Stimulated activated naive B cell treated with anti-CD40 and anti-IgM and Interleukin-4, amounts not matched to agents 10 μg/mL and 1 μg/mL and 100 μg/mL, for 72 hours (primary cell): Measurements from ENCODE around the gene NEMP1.
"Not testable (repeated sequence)": the region's sequence is repeated elsewhere in the genome, so short reads cannot be mapped to it uniquely, and the experiment has no call there.

Experiments
- ATAC-seq, 2 donors: fragments of 150-1000 bp; cut with Tn5 transposase; replicated peaks; 2 replicates each; pipeline ENCODE4 v1.10.0; 2021; ENCODE audit warnings: moderate library complexity in 1 of 2
- DNase-seq: peaks from one replicate; pipeline ENCODE4 v3.0.0; 2021
- H3K27ac Mint-ChIP-seq: one replicate; pipeline ENCODE4 v1.8.0; 2022; ENCODE audit warnings: mild to moderate bottlenecking, mixed read lengths
- H3K27me3 Mint-ChIP-seq, 2 donors: one replicate each; pipeline ENCODE4 v1.8.0; 2022; ENCODE audit warnings: mixed read lengths in 2 of 2
- H3K36me3 Mint-ChIP-seq, 2 donors: one replicate each; pipeline ENCODE4 v1.8.0; 2022; ENCODE audit warnings: mixed read lengths in 2 of 2, mild to moderate bottlenecking in 1 of 2
- H3K4me1 Mint-ChIP-seq, 2 donors: one replicate each; pipeline ENCODE4 v1.8.0; 2022; ENCODE audit warnings: mixed read lengths in 2 of 2, mild to moderate bottlenecking in 1 of 2
- H3K4me3 Mint-ChIP-seq, 2 donors: one replicate each; pipeline ENCODE4 v1.8.0; 2022; ENCODE audit warnings: mild to moderate bottlenecking in 2 of 2, mixed read lengths in 2 of 2, moderate library complexity in 1 of 2
- H3K9me3 Mint-ChIP-seq, 2 donors: one replicate each; pipeline ENCODE4 v1.8.0; 2022; ENCODE audit warnings: mixed read lengths in 2 of 2, mild to moderate bottlenecking in 1 of 2

Gene NEMP1

DNA sequence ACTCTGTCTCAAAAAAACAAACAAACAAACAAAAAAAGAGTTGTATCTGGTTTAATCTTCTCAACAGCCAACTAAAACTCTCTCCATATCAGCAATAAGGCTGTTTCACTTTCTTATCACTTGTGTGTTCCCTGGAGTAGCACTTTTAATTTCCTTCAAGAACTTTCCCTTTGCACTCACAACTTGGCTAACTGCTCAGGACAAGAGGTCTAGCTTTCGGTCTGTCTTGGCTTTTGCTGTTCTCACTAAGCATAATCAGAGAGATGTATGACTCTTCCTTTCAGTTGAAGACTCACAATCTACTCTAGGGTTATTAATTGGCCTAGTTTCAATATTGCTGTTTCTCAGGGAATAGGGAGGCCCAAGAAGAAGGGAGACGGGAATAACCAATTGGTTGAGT lies 12.3 kb downstream of the NEMP1 start:
- H3K36me3 Mint-ChIP-seq, result peaks cover 27 to 42% of the 10 kb centered on the region in 2 donors
- peaks cover 18 to 24% of the 10 kb centered on the region in 2 donors for H3K4me1 Mint-ChIP-seq
- no peaks in the 10 kb centered on the region for H3K27me3 Mint-ChIP-seq
- H3K9me3 Mint-ChIP-seq, result no peaks in the 10 kb centered on the region
- no peak for ATAC-seq
- no peak overlapping the region for H3K4me3 Mint-ChIP-seq
- no peak for DNase-seq
- peak overlapping the region; percentile 56 for H3K27ac Mint-ChIP-seq

DNA sequence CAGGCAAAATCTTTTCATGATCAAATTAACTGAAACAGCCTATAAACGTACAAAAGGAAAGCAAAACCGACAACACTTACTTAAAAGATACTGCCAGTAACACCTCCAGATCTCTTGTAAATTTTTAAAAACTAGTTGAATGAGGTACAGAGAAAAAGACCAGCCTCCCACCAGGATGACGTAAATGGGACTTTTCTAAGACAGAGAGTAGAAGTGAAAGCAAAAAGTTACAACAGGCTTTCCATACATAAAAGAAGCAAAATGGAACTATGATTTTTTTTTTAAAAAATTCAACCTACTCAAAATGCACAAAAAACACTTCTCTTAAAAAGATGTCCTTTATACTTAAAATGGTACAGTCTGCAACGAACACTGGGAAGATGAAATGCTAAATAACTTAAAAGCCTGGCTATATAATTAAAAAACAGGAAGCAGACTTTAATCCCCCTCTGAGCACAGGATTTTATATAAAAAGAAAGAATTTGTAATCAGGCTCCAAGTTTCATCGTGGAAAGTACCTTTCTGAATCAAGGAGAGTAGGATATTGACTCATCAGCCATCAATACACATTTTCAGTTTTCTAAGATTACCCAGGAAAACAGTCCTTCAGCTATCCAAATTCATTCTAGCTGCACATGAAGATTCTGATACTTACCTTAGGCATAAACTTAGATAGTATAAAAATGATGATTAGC lies 14.5 kb downstream of the NEMP1 start:
- Mint-ChIP-seq H3K9me3 (no peaks in the 10 kb centered on the region), H3K36me3 (peaks cover 25 to 36% of the 10 kb centered on the region in 2 donors), H3K4me3 (peak overlapping the region; percentile 68 to 69), H3K27ac (peak overlapping the region; percentile 86), H3K4me1 (peaks cover 12 to 15% of the 10 kb centered on the region in 2 donors), H3K27me3 (no peaks in the 10 kb centered on the region)
- no peak for DNase-seq
- peak; percentile 92 to 95 for ATAC-seq

DNA sequence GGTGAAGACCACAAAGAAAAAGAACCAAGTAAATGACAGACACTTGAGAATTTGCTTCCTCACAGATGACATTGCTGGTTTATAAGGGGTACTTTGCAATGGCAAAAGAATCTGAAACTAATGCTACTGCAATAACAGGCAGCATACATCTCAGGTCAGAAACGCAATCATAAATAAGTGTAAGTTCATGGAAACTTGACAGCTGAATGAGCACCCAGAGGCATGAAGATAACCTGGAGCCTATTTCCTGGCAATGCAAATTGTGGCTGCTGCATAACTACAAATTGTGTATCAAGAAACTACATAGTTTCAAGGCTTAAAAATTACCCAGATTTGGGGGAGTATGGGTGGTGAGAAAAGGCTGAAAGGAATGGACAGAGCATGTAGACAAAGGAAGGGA lies 20.1 kb downstream of the NEMP1 start:
- DNase-seq (no peak), ATAC-seq (peak; percentile 83 to 87)
- peaks cover 27 to 39% of the 10 kb centered on the region in 2 donors for H3K36me3 Mint-ChIP-seq
- no peaks in the 10 kb centered on the region for H3K9me3 Mint-ChIP-seq
- H3K27ac Mint-ChIP-seq, result peak overlapping the region; percentile 9
- H3K4me3 Mint-ChIP-seq, result peak overlapping the region; percentile 1 to 2
- H3K27me3 Mint-ChIP-seq, result no peaks in the 10 kb centered on the region
- H3K4me1 Mint-ChIP-seq, result peaks cover 20 to 26% of the 10 kb centered on the region in 2 donors

DNA sequence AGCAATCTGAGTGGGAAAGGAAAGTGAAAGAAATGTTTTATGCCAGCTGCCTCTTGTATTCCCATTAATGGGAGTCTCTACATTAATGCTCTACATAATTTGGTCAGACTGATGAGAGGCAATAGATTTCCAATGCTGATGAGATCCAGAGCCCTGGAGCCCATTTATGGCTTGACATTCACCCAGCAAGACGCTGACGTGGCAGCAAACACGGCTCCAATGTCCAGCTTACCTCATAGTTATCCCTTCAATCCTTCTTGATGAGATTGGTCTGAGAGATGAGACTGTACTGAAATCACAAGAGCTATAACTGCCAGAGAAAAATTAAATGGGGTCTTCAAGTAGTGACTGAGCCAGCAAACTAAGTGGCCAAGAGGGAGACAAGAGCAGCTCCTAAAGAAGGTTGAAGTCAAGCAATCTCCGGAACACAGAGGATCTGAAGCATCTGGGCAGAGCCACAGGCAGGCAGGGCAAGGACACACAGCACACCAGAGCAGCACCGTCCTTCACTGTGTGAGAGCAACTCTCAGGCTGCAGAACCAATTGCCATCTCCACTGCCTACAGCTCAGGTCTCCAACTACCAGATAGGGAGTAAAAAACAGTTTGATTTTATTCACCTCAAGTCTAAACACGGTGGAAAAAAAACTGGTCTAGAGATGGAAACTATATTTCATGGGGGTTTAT lies 21.4 kb downstream of the NEMP1 start:
- Mint-ChIP-seq H3K9me3 (no peaks in the 10 kb centered on the region), H3K4me1 (peaks cover 18 to 21% of the 10 kb centered on the region in 2 donors), H3K27me3 (no peaks in the 10 kb centered on the region), H3K36me3 (peaks cover 22 to 44% of the 10 kb centered on the region in 2 donors), H3K4me3 (no peak overlapping the region), H3K27ac (peak overlapping the region; percentile 28)
- DNase-seq, result no peak
- no peak for ATAC-seq

DNA sequence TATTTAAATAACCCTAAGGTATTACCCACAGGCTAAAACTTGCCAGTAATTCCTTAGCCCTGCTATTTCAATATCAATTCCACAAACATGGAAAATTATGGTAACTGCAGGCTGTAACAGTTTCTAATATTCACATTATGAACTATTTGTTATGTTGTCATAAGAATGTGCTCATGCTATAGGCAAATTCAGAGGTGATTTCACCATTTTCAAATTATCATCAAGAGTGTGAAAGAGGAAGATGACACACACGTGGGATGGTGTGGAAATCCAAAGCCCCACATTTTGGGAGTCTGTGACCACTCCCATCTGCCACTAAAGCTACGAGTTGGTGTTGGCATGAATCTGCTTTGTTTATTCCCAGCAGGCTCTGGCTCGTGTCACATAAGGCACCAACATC lies 22.8 kb downstream of the NEMP1 start:
- Mint-ChIP-seq H3K9me3 (no peaks in the 10 kb centered on the region), H3K27ac (no peak overlapping the region), H3K36me3 (peaks cover 20 to 43% of the 10 kb centered on the region in 2 donors), H3K4me1 (peaks cover 18 to 21% of the 10 kb centered on the region in 2 donors), H3K27me3 (no peaks in the 10 kb centered on the region), H3K4me3 (no peak overlapping the region)
- ATAC-seq (no peak), DNase-seq (no peak)

DNA sequence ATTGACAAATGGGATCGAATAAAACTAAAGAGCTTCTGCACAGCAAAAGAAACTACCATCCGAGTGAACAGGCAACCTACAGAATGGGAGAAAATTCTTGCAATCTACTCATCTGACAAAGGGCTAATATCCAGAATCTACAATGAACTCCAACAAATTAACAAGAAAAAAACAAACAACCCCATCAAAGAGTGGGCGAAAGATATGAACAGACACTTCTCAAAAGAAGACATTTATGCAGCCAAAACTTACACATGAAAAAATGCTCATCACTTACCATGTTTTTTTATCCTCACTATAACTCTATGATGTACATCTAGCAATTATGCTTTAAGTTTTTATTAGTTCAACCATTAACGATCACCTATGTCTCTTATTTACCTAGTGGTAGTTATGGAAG lies 24.7 kb downstream of the NEMP1 start:
- Mint-ChIP-seq H3K36me3 (peaks cover 17 to 34% of the 10 kb centered on the region in 2 donors), H3K4me1 (peaks cover 16 to 19% of the 10 kb centered on the region in 2 donors)
- not testable (repeated sequence) for H3K4me3 Mint-ChIP-seq, DNase-seq, ATAC-seq, H3K27ac Mint-ChIP-seq, H3K9me3 Mint-ChIP-seq, H3K27me3 Mint-ChIP-seq

DNA sequence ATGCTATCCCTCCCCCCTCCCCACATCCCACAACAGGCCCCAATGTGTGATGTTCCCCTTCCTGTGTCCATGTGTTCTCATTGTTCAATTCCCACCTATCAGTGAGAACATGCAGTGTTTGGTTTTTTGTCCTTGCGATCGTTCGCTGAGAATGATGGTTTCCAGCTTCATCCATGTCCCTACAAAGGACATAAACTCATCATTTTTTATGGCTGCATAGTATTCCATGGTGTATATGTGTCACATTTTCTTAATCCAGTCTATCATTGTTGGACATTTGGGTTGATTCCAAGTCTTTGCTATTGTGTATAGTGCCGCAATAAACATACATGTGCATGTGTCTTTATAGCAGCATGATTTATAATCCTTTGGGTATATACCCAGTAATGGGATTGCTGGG lies 25.4 kb downstream of the NEMP1 start:
- DNase-seq, H3K27me3 Mint-ChIP-seq, H3K9me3 Mint-ChIP-seq, H3K27ac Mint-ChIP-seq, ATAC-seq, H3K4me3 Mint-ChIP-seq: not testable (repeated sequence)
- Mint-ChIP-seq H3K4me1 (peaks cover 9 to 12% of the 10 kb centered on the region in 2 donors), H3K36me3 (peaks cover 9 to 27% of the 10 kb centered on the region in 2 donors)

DNA sequence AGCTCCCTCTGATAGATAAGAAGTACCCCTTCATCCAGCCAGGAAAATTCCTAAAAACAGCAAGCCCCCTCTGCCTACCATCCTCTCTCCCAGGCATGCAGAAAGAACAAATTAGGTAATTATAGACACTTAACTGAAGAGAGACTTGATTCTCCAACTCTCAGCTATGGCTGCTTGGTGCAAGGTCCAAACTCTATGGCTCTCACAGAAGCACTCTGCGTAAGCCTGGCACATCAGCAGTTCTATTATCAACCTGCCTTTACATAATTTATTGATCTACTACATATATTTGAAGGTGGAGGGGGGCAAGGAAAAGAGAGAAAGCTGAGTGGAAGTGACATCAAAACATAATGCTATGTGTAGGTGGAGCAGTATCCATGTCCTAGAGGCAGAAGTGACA lies 27.6 kb downstream of the NEMP1 start:
- no peak for DNase-seq
- no peak for ATAC-seq
- Mint-ChIP-seq H3K27ac (no peak overlapping the region), H3K4me3 (no peak overlapping the region), H3K27me3 (peaks cover 0 to 4% of the 10 kb centered on the region in 2 donors), H3K36me3 (peaks cover 0 to 16% of the 10 kb centered on the region in 2 donors), H3K4me1 (peaks cover 19 to 21% of the 10 kb centered on the region in 2 donors), H3K9me3 (no peaks in the 10 kb centered on the region)

DNA sequence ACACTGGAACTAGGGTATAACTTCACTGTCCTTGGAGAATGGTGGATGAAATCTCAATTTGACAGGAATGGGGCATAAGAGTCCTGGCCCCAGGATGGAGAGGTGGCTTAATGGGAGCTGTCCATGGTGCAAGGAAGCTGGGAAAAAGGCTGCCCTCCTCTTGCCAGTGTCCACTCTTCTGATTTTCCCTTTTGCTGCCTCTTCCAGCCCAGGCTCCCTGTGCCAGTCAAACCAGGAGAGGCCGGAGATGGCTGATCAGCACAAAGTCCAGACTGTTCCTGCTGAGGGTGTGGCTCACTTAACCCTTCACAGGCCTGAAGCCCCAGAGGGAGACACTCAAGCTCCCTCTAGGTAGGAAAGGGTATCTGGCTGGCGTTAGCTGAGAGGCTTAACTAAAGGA lies 28.7 kb downstream of the NEMP1 start, which contains the start of gene MYO1A:
MYO1A (minus strand) TSS at position 240 of the 400 bp plus-strand sequence. CDS start 1,806 bp downstream, outside the sequence.
- DNase-seq, result no peak
- Mint-ChIP-seq H3K4me1 (peaks cover 17 to 21% of the 10 kb centered on the region in 2 donors), H3K4me3 (no peak within 1 kb of the TSS), H3K9me3 (no peaks in the 10 kb centered on the region), H3K27me3 (peaks cover 0 to 6% of the 10 kb centered on the region in 2 donors), H3K27ac (no peak within 1 kb of the TSS), H3K36me3 (peaks cover 0 to 13% of the 10 kb centered on the region in 2 donors)
- no peak for ATAC-seq

DNA sequence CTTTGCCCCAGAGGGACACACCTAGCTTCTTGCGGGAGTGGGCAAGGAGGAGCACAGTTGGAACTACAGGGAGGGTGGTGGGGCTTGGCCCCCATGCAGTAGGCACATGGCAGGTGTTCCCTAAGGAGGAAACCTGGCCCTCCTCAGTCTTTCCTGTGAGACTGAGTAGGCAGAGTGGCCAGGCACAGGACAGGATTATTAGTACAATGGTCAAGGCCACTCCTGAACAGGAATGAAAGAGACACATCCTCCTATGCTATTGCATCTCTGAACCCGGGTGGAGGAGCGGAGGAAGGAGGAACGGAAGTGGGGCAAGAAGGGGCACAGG lies 29.5 kb downstream of the NEMP1 start:
- peaks cover 17 to 21% of the 10 kb centered on the region in 2 donors for H3K4me1 Mint-ChIP-seq
- H3K4me3 Mint-ChIP-seq, result no peak overlapping the region
- H3K9me3 Mint-ChIP-seq, result no peaks in the 10 kb centered on the region
- DNase-seq (no peak), ATAC-seq (no peak)
- H3K27me3 Mint-ChIP-seq, result peaks cover 0 to 6% of the 10 kb centered on the region in 2 donors
- no peak overlapping the region for H3K27ac Mint-ChIP-seq
- H3K36me3 Mint-ChIP-seq, result peaks cover 0 to 12% of the 10 kb centered on the region in 2 donors

DNA sequence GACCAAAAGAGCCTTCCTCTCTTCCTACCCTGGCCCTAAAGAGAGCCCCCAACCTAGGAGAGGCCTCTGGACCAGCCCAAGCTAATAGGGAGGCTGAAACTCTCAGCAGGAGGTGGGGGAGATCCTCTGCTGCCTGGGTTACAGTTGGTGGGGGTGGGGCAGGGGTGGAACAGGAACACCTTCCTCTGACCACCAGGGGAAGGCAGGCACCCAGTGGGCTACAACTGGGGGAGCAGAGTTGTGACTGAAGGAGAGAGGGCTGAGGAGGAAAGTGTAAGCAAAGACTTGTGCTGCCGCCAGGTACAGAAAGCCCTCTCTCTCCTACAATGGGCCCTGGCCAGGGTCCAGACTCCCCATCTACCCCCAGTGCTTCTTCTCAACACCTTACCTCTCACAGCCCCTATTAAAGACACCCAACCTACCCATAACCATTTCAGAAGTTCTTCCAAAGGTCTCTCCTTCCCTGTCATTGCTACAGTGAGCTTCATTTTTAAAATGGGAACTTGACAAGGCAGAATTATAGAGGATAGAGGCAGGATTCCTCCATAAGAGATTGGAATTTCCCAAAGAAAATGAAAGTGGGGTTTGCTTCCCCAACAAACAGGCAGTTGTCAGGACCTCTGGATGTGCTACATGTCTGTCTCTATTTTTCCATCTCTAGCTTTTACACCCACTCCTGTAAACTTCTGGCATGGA lies 30.0 kb downstream of the NEMP1 start:
- Mint-ChIP-seq H3K4me3 (no peak overlapping the region), H3K4me1 (peaks cover 17 to 21% of the 10 kb centered on the region in 2 donors), H3K36me3 (peaks cover 0 to 7% of the 10 kb centered on the region in 2 donors), H3K27me3 (peaks cover 3 to 10% of the 10 kb centered on the region in 2 donors), H3K27ac (no peak overlapping the region), H3K9me3 (no peaks in the 10 kb centered on the region)
- ATAC-seq (no peak), DNase-seq (no peak)

DNA sequence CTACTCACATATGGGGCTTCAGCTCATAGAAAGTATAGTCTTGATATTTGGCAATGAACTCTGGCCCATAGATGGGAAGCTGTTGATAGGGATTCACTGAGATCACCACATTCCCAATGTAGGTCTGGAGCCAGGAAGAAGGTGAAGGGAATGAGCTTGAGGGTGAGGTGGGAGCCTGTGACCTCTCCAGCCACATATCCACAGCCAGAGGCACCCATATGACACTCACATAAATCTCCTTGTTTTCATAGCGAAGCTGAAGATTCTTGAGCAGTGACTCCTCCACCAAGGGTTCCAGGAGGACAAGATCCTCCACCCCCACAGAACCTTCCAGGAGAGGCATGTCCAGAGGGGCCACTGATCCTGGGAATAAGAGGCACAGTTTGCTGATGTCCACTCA lies 30.6 kb downstream of the NEMP1 start:
- Mint-ChIP-seq H3K36me3 (peaks cover 0 to under 1% of the 10 kb centered on the region in 2 donors), H3K27ac (peak overlapping the region; percentile 82), H3K4me3 (no peak overlapping the region)

DNA sequence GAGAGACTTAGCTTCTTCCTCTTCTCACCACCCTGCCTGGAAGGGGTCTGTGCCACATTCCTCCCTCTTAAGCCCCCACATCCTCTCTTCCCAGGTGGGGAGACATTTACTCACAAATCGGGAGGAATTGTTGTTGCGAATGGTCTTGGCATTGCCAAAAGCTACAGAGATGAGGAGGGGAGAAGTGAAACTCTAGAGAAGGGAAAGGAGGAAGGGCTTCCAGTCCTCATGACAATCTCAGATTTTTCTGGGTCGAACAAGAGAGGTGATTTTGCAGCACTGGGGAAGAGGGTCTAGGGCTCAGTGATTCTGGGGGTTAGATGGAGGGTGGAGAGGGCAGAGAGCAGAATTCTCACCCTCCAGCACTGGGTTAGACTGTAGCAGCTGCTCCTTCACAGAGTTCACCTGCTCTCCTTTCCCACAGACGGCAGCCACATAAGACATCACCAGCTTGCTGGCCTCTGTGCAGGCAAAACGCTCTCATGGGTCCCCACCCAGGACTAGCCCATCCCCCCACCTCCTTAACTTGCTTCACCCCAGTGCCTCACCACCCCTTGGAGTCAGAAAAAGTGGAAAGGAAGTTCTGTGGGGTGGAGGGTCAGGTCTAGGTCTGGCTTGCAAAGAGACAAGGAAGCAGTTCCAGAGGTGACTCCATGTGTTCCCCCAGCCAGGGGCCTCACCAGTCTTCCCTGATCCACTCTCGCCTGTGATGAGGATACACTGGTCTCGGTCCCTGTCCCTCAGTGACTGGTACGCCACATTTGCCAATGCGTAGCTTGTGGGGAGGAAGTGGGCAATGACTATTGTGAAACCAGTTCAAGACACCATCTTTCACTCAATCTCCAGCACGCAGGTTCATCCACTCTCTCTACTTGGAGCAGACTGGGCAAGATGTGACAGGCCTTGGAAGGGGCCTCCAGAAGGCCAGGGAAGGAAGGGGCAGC lies 31.4 kb downstream of the NEMP1 start:
- Mint-ChIP-seq H3K36me3 (no peaks in the 10 kb centered on the region), H3K4me3 (peak overlapping the region; percentile 1 to 39), H3K4me1 (peaks cover 17 to 21% of the 10 kb centered on the region in 2 donors), H3K9me3 (no peaks in the 10 kb centered on the region), H3K27me3 (peaks cover 4 to 17% of the 10 kb centered on the region in 2 donors), H3K27ac (peak overlapping the region; percentile 82)
- DNase-seq, result peak; percentile 17
- peak; percentile 76 to 87 for ATAC-seq

More for the DNA sequence above, 30.6 kb downstream of the NEMP1 start:
- Mint-ChIP-seq H3K4me1 (peaks cover 17 to 21% of the 10 kb centered on the region in 2 donors), H3K9me3 (no peaks in the 10 kb centered on the region), H3K27me3 (peaks cover 4 to 16% of the 10 kb centered on the region in 2 donors)
- DNase-seq, result no peak
- ATAC-seq, result no peak
